CD4-positive, alpha-beta T cell treated with Interleukin-12 subunit alpha and Interleukin-12 subunit beta, for 1 hour (primary cell): Measurements from ENCODE around the gene EPHA6.

Experiments
- DNase-seq: peaks from one replicate; pipeline ENCODE4 v3.0.0-alpha.2; 2020

The EPHA6 gene

GRCh38 chr3:97656638-97657037 is 842.2 kb downstream of the EPHA6 start:
- no peak for DNase-seq

DNA sequence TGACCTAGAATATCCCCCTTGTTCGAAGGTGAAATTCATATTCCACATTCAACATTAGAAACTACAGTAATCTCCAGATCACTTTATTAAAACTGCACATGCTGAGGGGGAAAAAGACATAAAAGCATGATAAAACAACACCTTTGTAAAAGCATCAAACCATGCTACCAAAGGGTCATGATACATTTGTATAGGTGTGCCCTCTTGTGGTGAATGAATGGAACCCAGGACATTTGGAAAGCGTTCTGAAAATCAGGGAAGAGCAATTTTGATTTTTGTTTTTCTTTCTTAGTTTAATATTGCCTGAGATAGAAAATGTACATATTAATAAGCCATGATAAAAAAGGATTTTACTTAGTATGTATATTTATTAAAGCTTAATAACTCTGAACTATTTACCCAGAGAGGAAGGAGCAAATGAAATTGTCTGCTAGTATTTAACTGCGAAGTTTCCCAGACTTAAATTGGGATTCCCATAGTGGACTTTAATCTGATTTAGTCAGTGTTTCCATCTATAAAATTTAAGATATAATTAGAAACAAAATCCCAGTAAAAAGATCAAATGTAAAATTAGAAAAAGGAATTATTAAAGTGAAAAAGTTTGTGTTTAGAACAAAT is 844.4 kb downstream of the EPHA6 start:
- no peak for DNase-seq

DNA sequence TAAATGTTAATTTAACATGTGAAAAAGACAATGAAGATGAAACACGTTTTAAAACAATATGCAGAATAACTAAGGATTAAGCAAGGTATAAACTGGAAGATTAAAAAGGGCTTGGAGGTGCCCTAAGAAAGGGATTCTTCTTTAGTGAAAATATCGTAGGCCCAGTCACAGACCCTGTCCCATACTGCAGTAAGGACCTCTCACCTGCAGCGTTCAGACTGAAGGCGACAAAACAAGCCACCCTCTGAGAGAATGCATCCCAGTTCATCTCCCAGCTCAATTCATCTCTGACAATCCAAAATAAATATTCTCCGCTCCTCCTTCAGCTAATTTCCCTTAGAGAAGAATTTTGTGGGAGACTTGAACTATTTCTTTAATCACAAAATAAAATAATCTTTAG is 847.9 kb downstream of the EPHA6 start:
- no peak for DNase-seq

GRCh38 chr3:97662762-97663161 is 848.4 kb downstream of the EPHA6 start:
- DNase-seq: no peak

GRCh38 chr3:97665896-97666295 is 851.5 kb downstream of the EPHA6 start:
- DNase-seq: no peak

GRCh38 chr3:97670952-97671351 is 856.6 kb downstream of the EPHA6 start:
- no peak for DNase-seq

DNA sequence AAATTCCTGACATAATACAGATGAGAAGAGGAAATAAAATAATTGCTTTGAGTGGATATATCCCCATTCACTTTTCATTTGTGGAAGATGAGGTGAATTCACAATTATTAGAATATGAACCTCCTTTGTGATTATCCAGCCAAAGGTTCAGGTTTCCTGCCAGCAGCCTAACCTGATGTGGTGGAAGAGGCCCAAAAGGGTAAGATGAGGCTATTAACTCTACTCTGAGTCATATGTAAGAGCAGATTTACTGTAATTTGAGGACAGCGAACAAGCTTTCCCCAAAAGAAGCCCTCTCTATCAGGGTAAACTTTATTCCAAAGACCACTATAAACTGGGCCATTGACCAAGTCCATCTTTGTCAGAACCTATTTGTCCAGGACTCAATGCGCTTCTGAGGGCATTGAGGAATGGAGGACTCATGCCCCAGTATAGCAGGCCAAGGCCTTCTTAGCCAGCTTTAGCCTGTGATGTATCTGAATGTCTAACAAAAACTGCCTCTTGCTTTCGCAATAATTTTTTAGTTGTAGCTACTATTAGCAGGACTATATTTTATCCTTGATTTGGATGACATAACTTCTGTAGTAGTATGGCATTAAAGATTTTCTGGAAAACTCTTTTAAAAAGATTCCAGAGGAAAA is 859.1 kb downstream of the EPHA6 start:
- DNase-seq: no peak

DNA sequence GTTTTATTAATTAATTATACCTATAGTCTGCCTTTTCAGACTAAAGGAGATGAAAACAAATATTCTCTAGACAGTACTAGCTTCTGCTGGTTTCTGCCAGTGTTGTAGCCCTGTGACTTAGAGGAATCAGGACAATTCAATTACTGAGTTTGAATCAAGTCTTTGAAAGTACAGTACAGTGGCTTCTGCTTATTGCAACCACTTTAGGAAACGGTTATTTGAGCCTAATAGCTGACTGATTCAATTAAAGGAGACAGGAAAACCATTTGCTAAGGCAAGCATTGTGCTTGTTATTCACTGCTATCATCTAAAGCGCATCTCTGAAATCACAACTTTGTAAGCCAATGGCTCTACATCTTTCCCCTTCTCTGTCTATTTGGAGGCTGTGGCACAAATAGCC is 860.1 kb downstream of the EPHA6 start:
- no peak for DNase-seq

DNA sequence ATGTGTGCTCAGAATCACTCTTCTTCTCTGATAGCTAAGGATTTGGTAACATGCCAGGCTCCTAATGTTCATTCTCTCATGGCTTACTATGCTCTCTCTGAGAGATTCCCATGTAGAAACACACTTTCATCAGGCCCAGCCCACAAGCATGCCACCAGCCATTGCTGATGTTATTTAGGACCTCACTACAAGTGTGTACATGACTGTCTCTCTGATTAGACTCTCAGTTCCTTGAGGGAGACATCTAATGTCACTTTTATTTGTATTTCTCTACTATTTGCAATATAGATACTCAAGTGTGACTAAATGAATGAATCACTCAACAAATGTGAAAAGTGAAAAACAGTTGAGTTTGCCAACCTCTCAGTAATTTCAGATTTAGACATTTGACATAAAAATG is 865.8 kb downstream of the EPHA6 start:
- no peak for DNase-seq

GRCh38 chr3:97680696-97681095 is 866.3 kb downstream of the EPHA6 start:
- no peak for DNase-seq

DNA sequence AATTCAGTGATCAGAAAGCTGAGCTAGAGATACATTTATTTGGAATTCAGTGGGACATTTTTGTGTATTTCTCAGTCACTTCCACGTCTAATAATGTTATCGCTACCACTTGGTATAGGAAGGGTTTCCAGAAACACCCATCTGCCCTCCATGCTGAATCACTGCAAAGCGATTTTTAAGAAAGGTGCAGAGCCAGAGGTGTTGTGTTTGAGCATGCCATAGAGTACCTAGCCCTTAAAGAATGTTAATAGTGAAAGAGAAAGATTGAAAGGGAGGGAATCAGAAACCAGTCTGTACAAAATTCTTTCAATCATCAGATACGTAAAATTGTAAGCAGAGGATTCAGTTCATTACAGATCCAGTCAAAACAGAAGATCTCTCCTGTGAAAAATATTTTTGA is 870.1 kb downstream of the EPHA6 start:
- no peak for DNase-seq

DNA sequence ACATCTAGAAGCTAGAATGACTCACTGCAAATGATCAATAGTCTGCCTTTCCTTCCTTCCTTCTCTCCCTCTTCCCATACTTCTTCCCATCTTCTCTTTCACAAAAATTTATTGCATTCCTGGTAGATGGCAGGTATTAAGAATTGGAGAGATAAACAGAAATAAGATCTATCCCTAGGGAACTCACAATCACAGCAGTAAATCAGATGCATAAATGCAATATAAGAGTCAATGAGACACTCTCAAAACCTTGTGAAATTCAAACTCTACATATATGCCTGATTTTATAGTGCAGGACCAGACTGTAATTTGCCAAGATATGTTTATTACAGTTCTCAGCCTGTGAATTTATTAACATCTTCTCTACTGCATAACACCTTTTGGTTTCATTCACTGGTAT is 871.9 kb downstream of the EPHA6 start:
- DNase-seq: no peak

- DNase-seq: no peak
These were observed 873.3 kb downstream of the EPHA6 start for GRCh38 chr3:97687734-97688133.

DNA sequence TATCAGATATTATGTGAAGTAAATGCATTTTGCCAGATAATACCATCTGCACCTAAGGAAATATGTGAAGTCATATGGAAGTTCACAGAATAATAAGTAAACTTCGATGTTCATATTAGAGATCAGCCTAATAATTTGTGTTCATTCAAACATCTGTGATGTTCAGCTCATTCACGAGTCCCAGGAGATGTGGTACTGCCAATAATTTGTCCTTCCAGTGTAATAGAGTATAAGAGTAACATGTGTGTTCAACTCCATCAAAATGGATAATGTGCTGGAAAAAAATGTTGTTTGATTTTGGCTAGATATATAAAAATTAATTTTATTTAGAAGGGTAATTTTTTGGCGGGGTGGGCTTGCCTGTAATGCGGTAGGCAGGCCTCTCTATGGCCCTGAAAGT is 874.7 kb downstream of the EPHA6 start:
- DNase-seq: no peak

GRCh38 chr3:97689962-97690361 is 875.6 kb downstream of the EPHA6 start:
- no peak for DNase-seq

GRCh38 chr3:97691354-97691753 is 877.0 kb downstream of the EPHA6 start:
- DNase-seq: no peak

DNA sequence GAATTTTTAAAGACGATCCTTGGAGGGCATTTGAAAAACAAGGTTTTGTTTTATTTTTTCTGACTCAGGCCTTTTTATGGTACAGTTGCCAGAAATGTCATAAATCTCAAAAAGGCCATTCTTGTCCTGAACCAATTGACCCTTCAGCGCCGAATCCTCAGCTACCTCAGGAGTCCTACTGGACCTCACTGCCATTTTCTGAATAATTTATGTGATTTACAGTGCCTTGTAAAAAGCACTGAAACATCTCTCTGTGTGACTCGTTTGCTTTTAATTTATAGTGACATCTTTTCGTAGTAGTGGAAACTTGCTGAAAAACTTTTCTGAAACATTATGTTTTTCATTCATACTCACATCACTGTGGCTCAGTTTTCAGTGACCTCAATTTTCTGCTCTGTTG is 878.0 kb downstream of the EPHA6 start:
- no peak for DNase-seq

DNA sequence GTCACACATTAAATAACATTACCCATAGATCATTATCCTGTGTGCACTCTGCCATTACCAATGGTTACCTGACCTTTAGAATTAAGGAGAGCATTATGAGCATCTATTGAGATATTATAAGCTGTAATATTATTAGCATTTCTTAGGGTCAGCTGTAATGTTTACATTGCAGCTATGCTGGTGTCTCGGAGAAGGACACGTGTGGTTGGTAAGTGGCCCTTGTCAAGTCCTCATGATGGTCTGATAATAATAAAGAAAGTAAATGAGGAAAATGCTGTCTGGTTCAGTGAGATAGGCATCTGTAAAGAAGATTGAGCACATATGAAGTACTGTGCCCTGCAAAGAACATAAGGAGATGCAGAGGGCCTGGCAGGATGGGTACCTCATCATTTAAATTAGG is 878.4 kb downstream of the EPHA6 start:
- no peak for DNase-seq

GRCh38 chr3:97694876-97695275 is 880.5 kb downstream of the EPHA6 start:
- DNase-seq: no peak

GRCh38 chr3:97698691-97699090 is 884.3 kb downstream of the EPHA6 start:
- DNase-seq: no peak

- no peak for DNase-seq
These were observed 885.5 kb downstream of the EPHA6 start for GRCh38 chr3:97699889-97700288.

- no peak for DNase-seq
These were observed 891.4 kb downstream of the EPHA6 start for GRCh38 chr3:97705764-97706163.

- no peak for DNase-seq
These were observed 891.8 kb downstream of the EPHA6 start for GRCh38 chr3:97706226-97706625.

DNA sequence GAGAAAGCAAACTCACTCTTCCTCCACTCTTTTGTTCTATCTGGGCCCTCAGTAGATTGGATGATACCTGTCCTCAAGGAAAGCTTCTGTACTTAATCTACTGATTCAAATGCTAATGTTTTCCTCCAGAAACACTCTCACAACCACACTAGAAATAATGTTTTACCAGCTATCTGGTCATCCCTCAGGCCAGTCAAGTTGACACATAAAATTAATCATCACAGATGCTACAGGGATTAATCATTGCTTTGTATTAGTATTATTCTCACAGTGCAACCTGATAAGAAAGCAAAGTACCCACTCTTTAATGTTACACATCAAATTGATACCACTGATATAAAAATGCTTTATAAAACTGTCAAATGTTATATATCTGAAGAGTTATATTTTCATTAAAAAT is 897.3 kb downstream of the EPHA6 start:
- no peak for DNase-seq

DNA sequence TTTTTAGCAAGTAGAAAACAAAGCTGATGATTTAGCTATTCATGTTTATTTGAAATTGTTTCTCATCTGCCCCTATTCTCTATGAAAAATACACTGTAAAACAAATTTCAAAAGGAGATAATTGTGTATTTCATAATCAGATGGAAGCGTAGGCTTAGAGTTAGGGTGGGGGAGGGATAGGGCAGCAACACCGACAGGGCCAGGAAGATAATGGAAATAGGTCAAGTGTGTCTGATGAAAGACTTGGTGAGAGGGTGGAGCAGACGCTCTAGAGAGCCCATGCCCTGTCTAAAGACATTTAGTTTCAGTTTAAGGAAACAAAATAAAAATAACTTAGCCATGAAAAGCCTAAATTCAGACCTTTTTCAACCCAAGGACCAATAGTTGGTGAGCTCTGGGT is 898.5 kb downstream of the EPHA6 start:
- no peak for DNase-seq
